K562 (cell line): ENCODE results near the gene LMNA. TPM values are rescaled to one million over a fixed set of nuclear protein-coding genes. Genes with fewer than 3 reads are reported as not detected.

Experiments
- ATAC-seq: fragments of 200-7000 bp; cut with Tn5 transposase; 3 replicates; pipeline ENCODE4 v1.9.1; 2020; ENCODE audit warnings: moderate library complexity
- BruUV-seq: library from RNA; stranded (reverse); fragments of 400-500 nt; replicated peaks from 2 replicates; lab custom pipeline; 2021; lab: Mats Ljungman, UMichigan
- CTCF ChIA-PET: fragments of 300-600 bp; formaldehyde crosslinking; extraction: SDS; loops from one replicate; lab custom pipeline; 2021; ENCODE audit warnings: low intra/inter-chr PET ratio; lab: Yijun Ruan, JAX
- POLR2A ChIA-PET: fragments of 300-600, 350-650 bp; sonication (Branson Sonifier 250); formaldehyde crosslinking; extraction: SDS; loops from one replicate; lab custom pipeline; 2021; ENCODE audit warnings: antibody characterized with exemption, inconsistent platforms; lab: Yijun Ruan, JAX
- DNase-seq, 4 experiments: peaks; one replicate each; pipeline versions ENCODE4 v3.0.0 to v3.0.0-alpha.2; 2011 to 2018; ENCODE audit warnings: low spot score in 3 of 4, mixed read lengths in 3 of 4; ENCODE audit errors: extremely low read depth in 1 of 4
- FAIRE-seq: peaks from 2 replicates; lab custom pipeline; 2011; peaks lifted over from hg19 to GRCh38; lab: Jason Lieb, UNC
- H2AFZ ChIP-seq: 2 replicates; pipeline ENCODE4 v1.6.0; 2011; ENCODE audit warnings: low read depth, low read length, control low read depth, inconsistent platforms
- H3K27ac ChIP-seq: fragments of 200-600 bp; 3 replicates; pipeline ENCODE4 v1.8.0; 2011; ENCODE audit warnings: low read depth, mild to moderate bottlenecking, control low read depth, inconsistent platforms, low read length, moderate library complexity, mixed read lengths; ENCODE audit errors: extremely low read depth
- H3K27me3 ChIP-seq, 2 experiments: fragments of 300-600 bp in 1 of 2; 2 replicates in 1 of 2; 3 replicates in 1 of 2; pipeline versions ENCODE4 v1.6.0 to v1.8.0; 2011; ENCODE audit warnings: inconsistent platforms in 2 of 2, low read length in 2 of 2, mild to moderate bottlenecking in 1 of 2, mixed read lengths in 1 of 2, moderate library complexity in 1 of 2; ENCODE audit not compliant: control insufficient read depth in 2 of 2, insufficient read depth in 2 of 2
- H3K36me3 ChIP-seq: fragments of 300-600 bp; 3 replicates; pipeline ENCODE4 v1.8.0; 2011; ENCODE audit warnings: mild to moderate bottlenecking, low read length, inconsistent platforms; ENCODE audit not compliant: control insufficient read depth, insufficient read depth
- H3K4me1 ChIP-seq, 2 experiments: fragments of 200-600 bp in 1 of 2; replicated peaks in 1 of 2; 2 replicates in 1 of 2; 3 replicates in 1 of 2; pipeline versions ENCODE4 v1.5.1 to v1.8.0; 2011; ENCODE audit warnings: inconsistent platforms in 2 of 2, low read length in 2 of 2, mild to moderate bottlenecking in 1 of 2, mixed read lengths in 1 of 2, moderate library complexity in 1 of 2; ENCODE audit not compliant: control insufficient read depth in 2 of 2, insufficient read depth in 2 of 2
- H3K4me2 ChIP-seq: 2 replicates; pipeline ENCODE4 v1.6.1; 2011; ENCODE audit warnings: low read length, control low read depth, inconsistent platforms, mixed read lengths; ENCODE audit not compliant: insufficient read depth
- H3K4me3 ChIP-seq: fragments of 200-600 bp; sonication (generic), shearing (Covaris generic); 2 replicates; pipeline ENCODE4 v1.5.1; 2016; ENCODE audit warnings: control low read depth, inconsistent platforms
- H3K79me2 ChIP-seq: fragments of 200-600 bp; 3 replicates; pipeline ENCODE4 v1.8.0; 2011; ENCODE audit warnings: low read length, inconsistent platforms; ENCODE audit not compliant: control insufficient read depth, insufficient read depth
- H3K9ac ChIP-seq, 2 experiments: 2 replicates each; pipeline versions ENCODE4 v1.6.0 to v1.6.1; 2011; ENCODE audit warnings: low read depth in 2 of 2, low read length in 2 of 2, control low read depth in 1 of 2, inconsistent platforms in 1 of 2, mild to moderate bottlenecking in 1 of 2, mixed read lengths in 1 of 2; ENCODE audit not compliant: insufficient read depth in 1 of 2
- H3K9me1 ChIP-seq: one replicate; pipeline ENCODE4 v1.6.0; 2011; ENCODE audit warnings: inconsistent platforms, mild to moderate bottlenecking, low read length, moderate library complexity; ENCODE audit not compliant: control insufficient read depth, insufficient read depth
- H3K9me3 ChIP-seq: replicated peaks from 2 replicates; pipeline ENCODE4 v1.5.1; 2011; ENCODE audit warnings: low read depth, low read length, inconsistent platforms; ENCODE audit not compliant: control insufficient read depth, insufficient read depth
- H4K20me1 ChIP-seq: replicated peaks from 2 replicates; pipeline ENCODE4 v1.6.1; 2011; ENCODE audit warnings: low read length, inconsistent platforms, mixed read lengths; ENCODE audit not compliant: control insufficient read depth, insufficient read depth
- SAFB ChIP-seq: fragments of 200-400 bp; formaldehyde crosslinking; IDR thresholded peaks from 2 replicates; pipeline ENCODE4 v1.6.1; 2017; ENCODE audit warnings: low read depth, low read length, borderline replicate concordance
- SIN3A ChIP-seq, 2 experiments: fragments of 150-350 bp in 1 of 2; IDR thresholded peaks; 2 replicates each; pipeline ENCODE4 v1.6.1; 2011 to 2016; ENCODE audit warnings: borderline replicate concordance in 2 of 2, low read depth in 2 of 2, low read length in 2 of 2, mild to moderate bottlenecking in 2 of 2, moderate library complexity in 2 of 2; ENCODE audit not compliant: control insufficient read depth in 1 of 2
- WGBS: fragments of 100-300 bp; shearing (Covaris generic); methylation state at CpG from one replicate; pipeline ENCODE4 v1.1.6; 2016; ENCODE audit warnings: low coverage, mixed read lengths; ENCODE audit not compliant: insufficient coverage; ENCODE audit errors: missing lambda C conversion rate; 5-methylcytosine and 5-hydroxymethylcytosine counted together
- in situ Hi-C: fragments of 300-500 bp; cut with MboI; formaldehyde crosslinking; loops from 4 replicates; pipeline ENCODE4 v1.15.0; 2018; ENCODE audit warnings: inconsistent platforms, mixed read lengths
- intact Hi-C: fragments of 100-400 bp; cut with micrococcal nuclease; formaldehyde crosslinking; loops from 2 replicates; pipeline ENCODE4 v1.14.2; 2022
- polyA plus RNA-seq, 8 experiments: library from polyadenylated mRNA; depleted of rRNA in 4 of 8; stranded (reverse) in 5 of 8; unstranded in 3 of 8; fragments of >200 nt; fragmentation: Nextera tagmentation in 2 of 8; fragmentation: Illumina TruSeq in 1 of 8; extraction: Ambion mirVana in 2 of 8; extraction: Trizol in 1 of 8; gene quantifications; 2 replicates each; pipeline versions ENCODE4 v1.2.1 to v1.2.3, GENCODE V29; 2011 to 2014; ENCODE audit warnings: inconsistent platforms in 1 of 8, missing spikeins in 1 of 8
- total RNA-seq, 7 experiments: library from RNA; depleted of rRNA in 6 of 7; stranded (reverse); fragments of >200 nt in 6 of 7; fragmentation: Illumina TruSeq in 2 of 7; extraction: Trizol in 2 of 7; gene quantifications; 2 replicates each; pipeline versions ENCODE4 v1.2.1 to v1.2.3, GENCODE V29; 2011 to 2021; ENCODE audit warnings: low replicate concordance in 1 of 7
- TF ChIP-seq, protein P1 (sequence below): fragments of 450-650 bp; IDR thresholded peaks from 2 replicates; pipeline ENCODE4 v1.6.1; 2018; ENCODE audit not compliant: partially characterized antibody

LMNA gene
- total and polyA plus RNA-seq, 9 of the 15 experiments (the other 6 are each of a cell fraction or from before 2014, with no cell fraction given): 1.00 to 347 (median 88.2) TPM

DNA sequence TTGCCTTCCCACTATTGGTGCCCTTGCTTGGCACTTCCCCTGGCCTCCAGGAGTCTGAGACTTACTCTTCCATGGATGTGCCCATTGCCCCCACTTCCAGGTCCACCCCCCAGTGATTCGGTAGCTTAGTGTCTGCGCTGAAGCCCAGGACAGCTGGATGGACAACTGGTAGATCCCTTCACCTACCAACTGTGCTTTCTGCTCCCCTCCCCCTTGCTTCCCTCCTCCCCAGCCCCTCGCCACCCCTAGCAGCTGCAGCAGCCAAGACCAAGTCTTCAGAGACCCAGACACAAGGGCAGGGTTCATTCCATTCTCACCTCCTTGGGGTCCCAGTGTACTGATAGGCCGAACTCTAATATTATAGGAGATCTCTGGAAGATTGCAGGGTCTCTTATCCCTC lies 6.9 kb downstream of the LMNA start:
- Histone ChIP-seq H3K27ac (peak overlapping the region; percentile 99), H3K36me3 (peaks cover 27% of the 10 kb centered on the region; the same call in 2 of the 3 replicates), H3K27me3 (no peaks in the 10 kb centered on the region), H2AFZ (no peak overlapping the region), H3K4me2 (peak overlapping the region; percentile 85), H3K79me2 (peaks cover 98% of the 10 kb centered on the region), H3K9me3 (no peaks in the 10 kb centered on the region), H3K4me3 (no peak overlapping the region), H3K9ac (peak overlapping the region; percentile 10 to 77; a peak in 2 of 4 replicates), H4K20me1 (peaks cover 28% of the 10 kb centered on the region), H3K9me1 (no peaks in the 10 kb centered on the region), H3K4me1 (peaks cover 74 to 84% of the 10 kb centered on the region in 2 experiments)
- intact Hi-C loops: loop anchor here (10.0 kb wide), 1 partner anchor 187 kb away; the partner anchor contains the start of gene KHDC4
- TF ChIP-seq SAFB (no peak), SIN3A (IDR thresholded peaks at IDR 0.05; ENCODE audit: borderline replicate concordance in 2 of 2, control insufficient read depth in 1 of 2, low read depth in 2 of 2, low read length in 2 of 2) (no peak)
- TF ChIP-seq, protein P1, sequence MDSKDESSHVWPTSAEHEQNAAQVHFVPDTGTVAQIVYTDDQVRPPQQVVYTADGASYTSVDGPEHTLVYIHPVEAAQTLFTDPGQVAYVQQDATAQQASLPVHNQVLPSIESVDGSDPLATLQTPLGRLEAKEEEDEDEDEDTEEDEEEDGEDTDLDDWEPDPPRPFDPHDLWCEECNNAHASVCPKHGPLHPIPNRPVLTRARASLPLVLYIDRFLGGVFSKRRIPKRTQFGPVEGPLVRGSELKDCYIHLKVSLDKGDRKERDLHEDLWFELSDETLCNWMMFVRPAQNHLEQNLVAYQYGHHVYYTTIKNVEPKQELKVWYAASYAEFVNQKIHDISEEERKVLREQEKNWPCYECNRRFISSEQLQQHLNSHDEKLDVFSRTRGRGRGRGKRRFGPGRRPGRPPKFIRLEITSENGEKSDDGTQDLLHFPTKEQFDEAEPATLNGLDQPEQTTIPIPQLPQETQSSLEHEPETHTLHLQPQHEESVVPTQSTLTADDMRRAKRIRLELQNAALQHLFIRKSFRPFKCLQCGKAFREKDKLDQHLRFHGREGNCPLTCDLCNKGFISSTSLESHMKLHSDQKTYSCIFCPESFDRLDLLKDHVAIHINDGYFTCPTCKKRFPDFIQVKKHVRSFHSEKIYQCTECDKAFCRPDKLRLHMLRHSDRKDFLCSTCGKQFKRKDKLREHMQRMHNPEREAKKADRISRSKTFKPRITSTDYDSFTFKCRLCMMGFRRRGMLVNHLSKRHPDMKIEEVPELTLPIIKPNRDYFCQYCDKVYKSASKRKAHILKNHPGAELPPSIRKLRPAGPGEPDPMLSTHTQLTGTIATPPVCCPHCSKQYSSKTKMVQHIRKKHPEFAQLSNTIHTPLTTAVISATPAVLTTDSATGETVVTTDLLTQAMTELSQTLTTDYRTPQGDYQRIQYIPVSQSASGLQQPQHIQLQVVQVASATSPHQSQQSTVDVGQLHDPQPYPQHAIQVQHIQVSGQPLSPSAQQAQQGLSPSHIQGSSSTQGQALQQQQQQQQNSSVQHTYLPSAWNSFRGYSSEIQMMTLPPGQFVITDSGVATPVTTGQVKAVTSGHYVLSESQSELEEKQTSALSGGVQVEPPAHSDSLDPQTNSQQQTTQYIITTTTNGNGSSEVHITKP: peak; percentile 64
- FAIRE-seq (no peak), ATAC-seq (no peak), DNase-seq (no peak)
- in situ Hi-C loops: no loop called here
- WGBS: 89% methylated on average over 4 of the region's 4 CpGs
- ChIA-PET CTCF (no interaction called here), POLR2A (interaction anchor here (0.6 to 8.5 kb wide), 4 partner anchors 7 to 55 kb away, joined by 3 to 164 read pairs (median 33); no protein-coding TSS in a partner anchor)
- BruUV-seq: no TSS peak
